ELF-1 (cell line): Measurements from ENCODE around the gene SLC16A3.
A peak's percentile ranks its signal among the peaks of the same experiment; 100 is the strongest.
"Not testable (repeated sequence)": the region's sequence is repeated elsewhere in the genome, so short reads cannot be mapped to it uniquely, and the experiment has no call there.

Experiments used
- DNase-seq: peaks from one replicate; pipeline ENCODE4 v3.0.0-alpha.2; 2016; ENCODE audit warnings: low read depth, low spot score

SLC16A3 gene

DNA sequence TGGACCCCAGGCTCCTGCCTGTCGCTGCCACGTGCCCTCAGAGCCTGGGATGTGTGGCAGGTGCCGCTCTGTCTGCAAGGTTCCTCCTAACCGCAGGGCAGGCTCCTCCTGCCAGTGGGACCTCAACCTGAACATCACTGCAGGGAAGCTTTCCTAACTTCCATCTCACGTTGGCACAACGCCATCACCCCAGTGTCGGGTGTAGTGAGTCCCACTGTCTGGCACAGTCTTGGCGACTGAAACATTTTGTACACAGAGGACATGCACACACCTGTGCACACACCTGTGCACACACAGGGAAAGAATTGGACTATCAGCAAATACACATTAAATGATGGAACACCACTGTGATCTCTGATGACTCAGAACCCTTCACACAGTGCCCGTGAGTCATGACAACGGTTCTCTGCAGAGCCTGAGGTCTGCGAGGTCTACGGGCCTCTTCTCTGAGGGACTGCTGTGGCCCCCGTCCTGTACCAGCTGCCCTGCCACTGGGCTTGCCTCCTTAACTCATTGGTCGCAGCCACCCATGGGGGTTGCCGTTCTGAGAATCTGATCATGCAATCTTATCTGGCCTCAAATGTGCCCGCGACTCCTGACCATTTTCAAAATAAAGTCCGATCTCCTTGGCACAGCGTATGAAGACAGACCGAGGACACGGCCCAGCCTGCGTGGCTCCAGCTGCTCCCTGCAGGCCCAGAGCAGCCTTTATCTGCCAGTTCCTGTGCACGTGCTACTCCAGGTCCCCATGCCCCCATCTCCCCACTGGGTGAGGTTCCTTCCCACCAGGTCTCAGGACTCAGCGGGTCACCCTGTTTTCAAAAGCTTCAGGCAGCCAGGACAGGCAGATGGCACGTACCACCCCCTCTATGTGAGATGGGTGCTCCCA lies 23.8 kb upstream of the SLC16A3 start:
- no peak for DNase-seq

DNA sequence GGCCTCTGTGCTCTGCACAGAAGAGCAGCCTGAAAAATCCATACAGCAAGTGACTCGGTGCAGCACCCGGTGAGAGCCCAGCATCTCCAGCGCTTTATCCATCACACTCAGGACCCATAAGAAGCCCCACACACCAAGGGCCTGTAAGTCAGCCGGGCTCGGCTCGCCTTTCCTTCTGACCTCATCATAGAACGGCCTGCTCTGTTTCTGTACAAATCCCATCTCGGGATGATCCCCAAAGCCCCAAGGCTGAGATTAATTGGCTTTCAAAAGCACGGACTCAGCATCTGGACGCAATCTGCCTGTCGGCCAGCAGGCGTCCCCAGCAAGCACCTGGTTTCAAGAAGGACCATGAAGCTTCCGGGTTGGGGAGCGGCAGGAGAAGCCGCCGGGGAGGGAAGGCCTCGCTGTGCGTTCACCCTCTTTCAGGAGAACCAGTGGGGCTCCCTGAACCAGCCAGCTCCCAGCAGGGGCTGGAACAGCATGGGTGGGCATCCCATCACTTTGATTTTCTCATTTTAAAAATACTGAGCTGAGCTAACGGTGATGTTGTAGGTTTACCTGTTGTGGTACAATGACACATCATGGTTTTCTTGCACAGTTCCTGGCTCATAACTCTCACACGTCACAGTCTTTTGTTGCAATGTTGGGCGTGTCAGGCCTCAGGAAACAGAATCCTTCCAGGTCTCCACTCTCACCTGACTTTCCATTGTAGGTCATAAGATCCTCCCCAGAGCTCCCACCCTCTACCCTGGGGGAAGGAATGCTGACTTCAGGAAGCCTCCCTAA lies 22.9 kb upstream of the SLC16A3 start:
- peak; percentile 92 for DNase-seq

DNA sequence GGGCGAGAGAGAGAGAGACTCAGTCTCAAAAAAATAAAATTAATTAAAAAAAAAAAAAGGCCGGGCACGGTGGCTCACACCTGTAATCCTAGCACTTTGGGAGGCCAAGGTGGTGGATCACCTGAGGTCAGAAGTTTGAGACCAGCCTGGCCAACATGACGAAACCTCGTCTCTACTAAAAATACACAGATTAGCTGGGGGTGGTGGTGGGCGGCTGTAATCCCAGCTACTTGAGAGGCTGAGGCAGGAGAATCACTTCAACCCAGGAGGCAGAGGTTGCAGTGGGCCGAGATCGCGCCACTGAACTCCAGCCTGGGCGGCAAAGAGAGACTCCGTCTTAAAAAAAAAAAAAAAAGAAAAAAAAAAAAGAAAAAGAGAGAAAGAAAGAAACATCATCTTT lies 18.2 kb upstream of the SLC16A3 start:
- not testable (repeated sequence) for DNase-seq

DNA sequence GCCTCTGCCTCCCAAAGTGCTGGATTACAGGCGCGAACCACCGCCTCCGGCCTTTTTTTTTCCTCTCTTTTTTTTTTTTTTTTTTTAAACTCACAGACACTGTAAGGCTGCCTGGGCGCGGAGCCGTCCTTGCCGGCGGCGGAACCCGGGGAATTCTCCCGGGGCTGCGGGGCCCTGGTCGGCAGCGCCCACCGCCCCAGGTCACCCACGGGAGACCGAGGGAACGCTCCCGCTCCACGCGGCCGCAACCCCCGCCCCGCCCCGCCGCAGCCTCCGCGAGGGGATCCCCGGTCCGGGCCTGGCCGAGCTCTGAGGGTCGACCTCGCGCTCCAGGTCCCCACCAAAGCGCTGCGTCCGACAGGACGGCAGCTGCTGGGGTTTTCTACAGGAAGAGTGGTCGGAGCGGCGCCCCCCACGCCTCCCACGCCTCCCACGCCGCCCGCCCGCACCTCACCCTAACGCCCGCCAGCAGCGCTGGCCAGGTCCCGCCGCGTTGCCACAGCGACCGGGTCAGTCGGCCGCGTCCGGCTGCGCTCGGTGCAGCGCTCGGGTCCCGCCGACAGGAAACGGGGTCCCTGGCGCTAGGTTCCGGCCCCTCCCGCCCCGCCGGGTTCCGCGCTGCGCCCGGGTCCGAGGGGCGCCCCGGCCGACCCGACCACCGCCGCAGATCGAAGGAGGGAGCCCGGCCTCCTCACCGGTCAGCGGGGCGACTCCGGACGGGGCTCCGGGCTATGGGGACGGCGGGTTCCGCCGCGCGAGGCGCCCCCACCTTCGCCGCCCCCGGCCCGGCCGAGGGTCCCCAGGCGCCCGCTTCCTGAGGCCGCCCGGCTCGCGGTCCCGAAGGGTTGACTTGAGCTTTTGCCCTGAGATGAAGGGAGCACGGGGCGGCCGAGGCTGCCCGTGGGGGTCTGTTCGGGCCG lies 16.3 kb upstream of the SLC16A3 start, which contains the start of gene CCDC57:
TSS of gene CCDC57 (minus strand) at position 512 of the 920 bp plus-strand sequence. CDS start 10,898 bp downstream, outside the sequence.
- DNase-seq, result peak; percentile 68

DNA sequence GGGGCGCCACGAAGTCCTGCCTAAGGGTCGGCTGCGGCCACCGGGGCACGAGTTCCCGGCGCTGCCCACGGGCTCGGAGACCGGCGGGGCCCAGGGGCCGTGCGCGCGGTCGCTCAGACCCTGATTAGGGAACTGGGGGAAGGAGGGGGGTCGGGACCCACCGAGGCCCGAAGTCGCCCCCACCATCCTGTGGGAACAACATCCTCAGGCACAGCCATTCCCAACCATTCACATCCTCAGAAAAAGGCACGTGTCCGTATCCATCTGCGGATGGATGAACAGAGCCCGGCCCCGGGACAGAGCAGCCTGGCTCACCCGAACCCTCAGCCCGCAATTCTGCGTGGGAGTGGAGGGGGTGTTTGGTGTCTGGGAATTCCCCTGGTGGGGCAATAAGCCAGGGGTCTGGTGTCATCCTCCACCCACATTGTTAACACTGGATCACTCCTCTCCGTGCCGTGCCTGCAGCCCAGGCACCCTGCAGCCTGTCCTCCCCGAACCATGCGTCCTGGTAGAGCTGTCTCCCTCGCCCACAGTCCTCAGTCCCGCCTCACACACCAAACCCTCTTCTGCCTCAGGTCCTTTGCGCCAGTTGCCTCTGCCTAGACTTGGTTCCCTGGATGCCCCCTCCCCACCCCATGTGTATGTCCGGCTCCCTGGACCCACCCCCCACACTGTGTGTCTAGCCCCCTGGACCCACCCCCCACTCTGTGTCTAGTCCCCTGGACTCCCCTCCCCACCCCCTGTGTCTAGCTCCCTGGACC lies 15.4 kb upstream of the SLC16A3 start:
- DNase-seq, result peak; percentile 51

DNA sequence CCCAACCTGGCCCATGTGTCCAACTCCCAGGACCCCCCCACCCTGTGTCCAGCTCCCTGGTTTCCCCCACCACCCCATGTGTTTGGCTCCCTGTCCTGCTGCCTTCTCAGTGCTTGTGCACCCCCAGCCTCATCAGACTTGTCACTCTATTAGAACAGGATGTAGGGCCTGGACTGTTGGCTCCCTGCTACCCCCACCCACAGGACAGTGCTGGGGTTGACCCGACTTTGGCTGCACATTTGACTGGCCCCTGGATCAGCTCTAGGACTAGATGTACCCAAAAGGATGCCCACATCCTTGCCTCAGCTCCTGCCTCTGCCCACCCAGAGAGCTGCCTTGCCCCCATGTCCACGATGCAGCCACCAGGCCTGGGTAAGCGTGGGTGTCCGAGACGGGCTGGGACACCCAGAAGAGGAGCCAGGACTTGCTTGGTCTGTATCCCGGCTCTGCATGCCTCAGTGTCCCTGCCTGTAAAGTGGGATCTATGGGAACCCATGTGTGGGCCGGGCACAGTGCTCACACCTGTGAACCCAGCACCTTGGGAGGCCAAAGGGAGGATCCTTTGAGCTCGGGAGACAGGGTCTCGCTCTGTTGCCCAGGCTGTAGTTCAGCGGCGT lies 14.7 kb upstream of the SLC16A3 start:
- no peak for DNase-seq

DNA sequence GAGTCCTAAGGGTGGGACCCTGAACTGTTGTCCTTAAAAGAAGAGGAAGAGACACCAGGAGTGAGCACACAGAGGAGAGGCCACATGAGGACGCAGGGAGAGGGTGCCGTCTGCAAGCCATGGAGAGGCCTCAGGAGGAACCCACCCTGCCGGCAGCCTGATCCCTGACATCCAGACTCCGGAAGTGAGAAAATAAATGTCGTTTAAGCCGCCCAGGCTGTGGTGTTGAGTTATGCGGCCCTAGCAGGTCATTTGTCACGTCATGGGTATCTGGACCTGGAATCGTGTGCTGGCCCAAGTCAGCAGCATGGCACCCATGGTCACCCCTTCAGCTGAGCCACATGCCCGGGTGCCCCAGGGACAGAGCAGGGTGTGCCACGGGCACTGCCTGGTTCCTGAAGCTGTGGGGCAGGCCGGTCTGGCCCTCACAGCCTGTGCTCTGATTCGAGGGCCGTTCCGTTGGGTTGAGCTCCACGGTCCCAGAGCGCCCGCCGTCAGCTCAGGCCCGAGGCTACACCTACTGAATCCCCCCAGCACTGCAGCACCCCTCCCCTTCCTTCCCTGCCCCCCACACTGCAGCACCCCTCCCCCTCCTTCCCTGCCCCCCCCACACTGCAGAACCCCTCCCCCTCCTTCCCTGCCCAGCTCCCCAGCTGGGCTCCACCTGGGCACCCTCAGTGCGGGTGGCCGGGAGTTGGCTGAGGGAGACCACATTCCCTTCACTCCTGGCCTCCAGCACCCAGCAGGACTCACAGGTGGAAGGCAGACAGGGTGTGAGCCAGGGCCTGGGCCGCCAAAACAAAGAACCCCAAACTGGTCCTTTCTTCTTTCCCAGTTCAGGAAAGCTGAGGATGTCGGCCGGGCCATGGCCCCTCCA lies 13.5 kb upstream of the SLC16A3 start:
- no peak for DNase-seq

DNA sequence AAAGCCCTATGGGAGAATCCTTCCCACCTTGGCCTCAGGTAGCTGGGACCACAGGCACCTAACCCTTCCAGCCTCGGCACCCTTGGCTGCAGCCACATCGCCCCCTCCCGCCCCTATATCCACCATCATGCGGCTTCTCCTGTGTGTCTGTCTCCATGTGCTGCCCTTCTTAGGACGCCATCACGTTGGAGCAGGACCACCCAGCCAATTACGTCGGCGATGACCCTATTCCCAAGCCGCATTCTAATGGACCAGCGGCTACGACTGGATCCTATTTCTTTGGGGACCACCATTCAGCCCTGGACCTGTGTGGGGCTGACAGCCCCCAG lies 12.9 kb upstream of the SLC16A3 start:
- no peak for DNase-seq

DNA sequence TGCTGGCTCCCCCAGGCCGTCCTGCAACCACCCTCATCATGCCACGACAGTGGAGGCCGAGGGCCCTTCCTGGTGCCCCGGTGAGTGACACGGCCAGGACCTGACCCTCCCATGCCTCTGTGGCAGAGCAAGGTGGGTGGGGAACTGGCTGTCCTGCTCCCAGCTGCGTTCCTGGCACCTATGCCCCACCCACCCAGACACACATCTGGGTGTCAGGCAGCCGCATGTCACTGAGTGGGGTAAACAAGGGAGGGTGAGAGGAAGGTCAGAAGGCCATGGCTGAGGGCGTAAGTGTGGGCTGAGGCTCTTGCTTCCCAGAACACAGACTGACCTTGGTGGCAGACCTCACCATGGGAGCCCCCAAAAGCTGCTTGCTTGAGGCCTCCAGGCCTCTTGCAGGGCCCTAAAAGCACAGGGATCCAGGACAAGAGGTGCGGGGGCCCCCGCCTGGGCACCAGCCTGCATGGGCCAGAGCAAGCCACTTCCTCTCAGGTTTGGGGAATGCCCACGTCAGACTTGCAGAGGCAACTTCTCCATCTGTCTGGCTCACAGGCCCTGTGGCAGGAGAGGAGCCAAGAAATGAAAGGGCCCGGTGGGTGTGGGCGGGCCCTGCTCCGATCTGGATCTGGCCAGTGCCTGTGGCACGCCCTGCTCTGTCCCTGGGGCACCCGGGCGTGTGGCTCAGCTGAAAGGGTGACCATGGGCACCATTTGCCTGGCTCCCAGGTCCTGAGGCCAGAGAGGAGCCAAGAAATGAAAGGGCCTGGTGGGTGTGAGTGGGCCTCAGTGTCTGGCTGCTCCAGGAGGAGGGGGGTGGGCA lies 12.3 kb upstream of the SLC16A3 start:
- no peak for DNase-seq

DNA sequence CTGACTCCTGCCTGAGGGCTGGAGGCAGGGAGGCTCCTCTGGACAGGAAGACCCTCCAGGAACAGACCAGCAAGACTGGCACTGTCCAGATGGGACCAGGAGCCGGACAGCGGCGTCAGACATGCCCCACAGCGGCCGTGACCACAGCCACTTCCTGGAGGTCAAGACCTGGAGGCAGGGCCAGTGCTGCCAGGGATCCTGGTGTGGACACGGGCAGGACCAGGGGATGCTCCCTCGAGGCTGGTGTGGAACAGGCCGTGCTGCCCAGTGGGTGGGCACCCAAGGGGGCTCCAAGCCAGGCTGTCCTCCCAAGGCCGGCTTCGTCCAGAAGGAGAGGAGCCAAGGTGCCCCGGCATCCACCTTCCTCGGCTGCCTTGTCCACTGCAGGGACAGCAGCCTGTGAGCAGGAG lies 11.7 kb upstream of the SLC16A3 start:
- DNase-seq, result no peak

DNA sequence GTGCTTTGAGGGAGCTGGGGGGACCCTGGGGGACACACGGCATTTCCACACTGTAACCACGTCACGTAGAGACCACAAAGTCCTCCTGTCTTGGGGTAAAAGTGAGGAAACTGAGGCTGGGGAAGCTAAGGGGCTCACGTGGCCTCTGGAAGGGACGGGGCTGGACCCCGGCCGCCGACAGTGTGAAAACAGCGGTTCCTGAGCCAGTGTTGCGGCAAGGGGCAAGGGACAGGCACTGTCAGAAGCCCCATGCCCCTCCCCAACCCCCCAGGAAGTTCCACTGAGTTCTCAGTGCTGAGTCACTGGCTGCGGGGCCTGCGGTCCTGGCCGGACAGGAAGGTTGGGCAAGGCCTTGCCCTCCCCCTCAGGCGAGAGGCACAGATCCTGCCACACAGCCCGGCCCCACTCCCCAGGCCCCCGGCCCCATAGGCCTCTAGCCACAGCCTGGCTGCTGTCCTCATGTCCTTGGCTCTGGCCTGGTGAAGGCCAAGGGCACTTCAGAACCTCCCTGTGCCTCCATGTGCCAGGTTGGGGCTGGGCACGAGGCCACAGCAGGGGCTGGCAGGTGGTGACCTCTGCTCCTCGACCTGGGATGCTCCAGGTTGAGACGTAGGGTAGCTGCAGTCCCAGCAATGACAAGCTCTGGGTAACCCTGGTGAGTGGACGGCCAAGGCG lies 11.2 kb upstream of the SLC16A3 start:
- DNase-seq, result peak; percentile 64

DNA sequence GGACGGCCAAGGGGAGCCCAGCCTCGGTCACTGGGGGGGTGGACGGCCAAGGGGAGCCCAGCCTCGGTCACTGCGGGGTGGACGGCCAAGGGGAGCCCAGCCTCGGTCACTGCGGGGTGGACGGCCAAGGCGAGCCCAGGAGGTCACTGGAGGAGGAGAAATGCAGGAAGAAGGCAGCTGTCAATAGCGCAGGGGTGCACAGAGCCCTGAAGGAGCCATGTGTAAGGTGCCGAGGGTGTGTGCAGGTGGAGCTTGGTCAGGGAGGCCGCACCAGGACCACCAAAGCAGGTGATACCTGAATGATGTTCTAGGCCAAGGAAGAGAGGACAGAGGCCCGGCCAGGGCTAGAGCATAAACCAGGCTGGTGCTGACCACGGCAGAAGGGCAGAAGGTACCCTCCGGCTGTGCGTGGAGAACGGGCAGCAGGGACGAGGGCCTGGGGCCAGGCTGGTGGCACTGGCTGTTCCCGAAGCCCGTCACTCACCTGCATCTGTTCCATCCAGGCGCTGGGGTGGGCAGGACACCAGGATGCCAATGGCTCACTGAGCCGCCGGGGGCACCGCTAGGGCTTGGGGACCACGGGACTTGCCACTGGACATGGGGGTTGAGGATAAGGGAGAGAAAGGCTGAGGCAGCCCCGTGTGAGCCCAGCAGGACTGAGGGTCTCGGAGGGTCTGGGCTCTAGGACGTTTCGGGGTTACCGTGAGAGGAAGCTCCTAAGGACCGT lies 10.3 kb upstream of the SLC16A3 start:
- DNase-seq, result no peak

DNA sequence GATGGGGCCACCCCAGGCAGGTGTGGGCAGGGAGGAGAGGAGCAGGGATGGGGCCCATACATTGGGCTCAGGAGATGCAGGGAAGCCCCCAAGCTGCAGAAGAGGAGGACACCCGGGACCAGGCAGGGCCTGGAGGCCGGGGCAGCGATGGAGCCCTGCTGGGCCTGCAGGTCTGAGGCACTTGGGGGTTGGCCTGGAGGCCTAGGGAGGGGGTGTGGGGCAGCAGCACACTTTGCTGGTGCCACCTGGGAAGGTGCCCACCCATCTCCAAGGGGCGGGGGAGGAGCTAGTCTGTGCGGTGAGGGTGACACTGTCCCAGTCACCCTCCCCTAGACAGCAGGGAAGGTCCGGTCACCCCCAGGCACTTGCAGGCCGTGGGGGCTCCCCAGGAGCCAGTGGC lies 9.8 kb upstream of the SLC16A3 start:
- DNase-seq, result no peak

DNA sequence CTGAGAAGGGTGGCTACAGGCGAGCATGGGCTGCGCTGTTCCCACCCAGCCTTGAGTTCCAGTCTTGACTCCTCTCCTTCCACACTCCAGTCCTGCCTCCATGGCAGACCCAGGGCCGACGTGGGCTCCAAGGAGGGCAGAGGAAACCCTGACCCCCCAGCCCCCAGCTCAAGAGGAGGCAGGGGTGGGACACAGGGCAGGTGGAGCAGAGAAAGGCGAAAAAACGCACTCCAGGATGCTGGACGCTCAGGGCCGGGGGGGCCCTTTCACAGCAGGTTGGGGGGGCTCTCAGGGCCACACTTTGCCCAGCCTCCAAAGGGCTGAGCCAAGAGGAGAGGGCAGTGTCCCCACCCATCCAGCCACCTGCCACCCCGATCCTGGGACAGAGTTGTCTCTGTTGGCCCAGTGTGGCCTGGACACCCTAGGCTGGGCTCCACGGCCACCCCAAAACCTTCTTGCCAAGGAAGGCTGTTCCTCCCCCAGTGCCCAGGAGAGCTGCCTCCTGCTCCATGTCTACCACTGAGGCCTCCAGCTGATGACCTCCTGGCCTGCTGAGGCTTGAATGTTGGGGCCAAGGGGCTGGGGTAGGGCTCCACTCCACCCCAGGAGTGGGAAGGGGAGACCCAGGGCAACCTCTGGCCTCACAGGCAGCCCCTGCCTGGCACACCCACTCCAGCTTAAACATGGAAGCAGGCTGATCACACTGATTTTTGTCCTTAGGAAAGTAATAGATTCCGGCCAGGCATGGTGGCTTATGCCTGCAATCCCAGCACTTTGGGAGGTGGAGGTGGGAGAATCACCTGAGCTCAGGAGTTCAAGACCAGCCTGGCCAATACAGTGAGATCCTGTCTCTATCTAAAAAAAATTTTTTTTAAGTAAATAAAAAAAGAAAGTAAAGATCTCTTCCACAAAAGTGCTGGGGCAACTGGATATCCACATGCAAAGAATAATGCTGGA lies 8.8 kb upstream of the SLC16A3 start:
- DNase-seq, result no peak

DNA sequence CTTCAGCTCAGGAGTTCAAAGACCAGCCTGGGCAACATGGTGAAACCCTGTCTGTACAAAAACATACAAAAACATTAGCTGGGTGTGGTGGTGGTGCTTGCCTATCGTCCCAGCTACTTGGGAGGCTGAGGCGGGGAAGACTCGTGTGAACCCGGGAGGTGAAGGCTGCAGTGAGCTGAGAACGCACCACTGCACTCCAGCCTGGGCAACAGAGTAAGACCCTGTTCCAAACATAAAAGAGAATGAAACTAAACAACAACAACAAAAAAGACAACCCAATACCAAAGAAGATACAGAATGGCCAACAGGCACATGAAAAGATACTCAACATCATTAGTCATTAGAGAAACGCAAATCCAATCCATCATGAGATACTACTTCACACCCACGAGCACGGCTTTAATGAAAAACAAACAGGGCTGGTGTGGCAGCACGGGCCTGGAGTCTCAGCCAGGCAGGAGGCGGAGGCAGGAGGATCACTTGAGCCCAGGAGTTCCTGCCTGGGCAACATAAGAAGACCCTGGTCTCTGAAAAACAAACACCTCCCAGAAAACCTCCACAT lies 7.4 kb upstream of the SLC16A3 start:
- no peak for DNase-seq

DNA sequence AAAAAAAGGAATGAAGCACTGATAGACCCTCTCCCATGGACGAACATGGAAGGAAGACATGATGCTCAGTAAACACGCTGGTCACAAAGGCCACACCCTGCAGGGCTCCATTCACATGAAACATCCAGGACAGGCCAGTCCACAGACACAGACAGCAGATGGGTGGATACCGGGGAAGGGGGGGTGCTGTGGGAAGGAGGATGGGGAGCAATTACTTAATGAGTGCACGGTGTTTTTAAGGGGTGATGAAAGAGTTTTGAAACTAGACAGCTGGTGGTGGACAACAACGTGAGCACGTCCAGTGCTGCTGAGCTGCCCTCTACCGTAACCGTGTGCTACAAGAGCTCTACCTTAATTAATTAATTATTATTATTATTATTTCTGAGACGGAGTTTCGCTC lies 6.0 kb upstream of the SLC16A3 start:
- no peak for DNase-seq
